NCI-H2081 treated with DMSO at 0.1 percent for 48 hours (cell line): ENCODE measurements around the gene MRNIP.

Experiments
- DNase-seq: peaks from one replicate; lab custom pipeline; 2025; lab: John Stamatoyannopoulos, UW

Gene MRNIP

GRCh38 chr5:179803651-179804554 lies 54.7 kb downstream of the MRNIP start:
- DNase-seq, result no peak

DNA sequence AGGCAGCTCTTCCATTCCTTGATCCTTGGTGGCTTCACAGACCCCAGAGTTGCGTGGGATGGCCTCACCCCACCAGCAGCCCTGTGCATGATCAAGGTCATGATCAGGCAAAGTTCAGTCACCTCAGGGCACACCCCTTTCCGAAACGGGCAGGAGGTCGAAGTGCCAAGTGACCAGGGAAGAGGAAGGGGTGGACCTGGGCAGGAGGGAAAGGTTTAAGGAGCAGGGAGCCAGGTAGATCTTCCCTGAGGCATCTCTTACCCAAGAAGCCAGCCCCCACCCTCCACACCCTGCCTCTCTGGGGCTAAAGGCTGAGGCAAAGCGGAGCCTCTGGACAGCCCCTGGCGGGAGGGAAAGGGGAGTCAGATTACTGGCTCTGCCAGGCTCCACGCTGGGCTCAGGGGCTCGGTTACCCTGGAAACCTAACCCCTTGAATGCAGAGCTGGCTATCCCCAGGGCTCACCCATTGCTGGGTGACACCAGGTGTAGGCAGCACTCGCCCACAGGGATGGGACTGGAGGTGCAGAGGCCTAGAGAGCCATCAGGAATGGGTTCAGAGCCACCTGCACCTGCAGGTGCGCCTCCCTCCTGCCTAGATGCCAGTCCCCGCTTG lies 55.6 kb downstream of the MRNIP start:
- peak; percentile 26 for DNase-seq

DNA sequence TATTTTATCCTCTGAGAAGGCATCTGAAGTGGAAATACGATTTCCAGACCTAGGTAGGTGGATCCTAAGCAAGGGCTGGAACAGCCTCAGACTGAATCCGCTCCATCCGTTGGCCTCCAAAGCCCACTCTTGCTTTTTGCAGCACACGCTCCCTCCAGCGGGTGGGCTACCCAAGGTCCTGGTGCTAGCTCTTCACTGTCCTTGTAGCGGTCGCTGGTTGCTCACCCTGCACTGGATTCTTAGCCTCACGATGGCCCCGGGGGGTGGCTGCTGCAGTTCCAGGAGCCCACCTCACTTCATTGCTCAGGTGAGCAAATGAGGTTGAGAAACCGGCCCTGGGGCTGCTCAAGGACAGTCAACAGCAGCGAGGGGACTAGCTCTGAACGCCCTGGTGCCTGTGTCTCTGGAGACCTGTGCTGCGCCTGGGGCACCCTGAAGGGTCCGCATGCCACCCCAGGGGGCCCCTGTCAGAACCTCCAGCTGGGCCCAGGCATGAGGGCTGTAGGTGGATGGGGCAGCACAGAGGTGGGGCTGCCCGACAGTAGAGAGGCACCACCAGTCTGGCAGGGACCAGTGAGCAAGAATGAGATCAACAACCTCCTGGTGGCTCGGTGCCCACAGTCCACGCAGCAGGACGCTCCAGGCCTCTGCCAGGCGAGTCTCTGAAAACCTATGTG lies 56.3 kb downstream of the MRNIP start:
- DNase-seq, result no peak

GRCh38 chr5:179801304-179802206 lies 57.1 kb downstream of the MRNIP start:
- DNase-seq, result no peak

DNA sequence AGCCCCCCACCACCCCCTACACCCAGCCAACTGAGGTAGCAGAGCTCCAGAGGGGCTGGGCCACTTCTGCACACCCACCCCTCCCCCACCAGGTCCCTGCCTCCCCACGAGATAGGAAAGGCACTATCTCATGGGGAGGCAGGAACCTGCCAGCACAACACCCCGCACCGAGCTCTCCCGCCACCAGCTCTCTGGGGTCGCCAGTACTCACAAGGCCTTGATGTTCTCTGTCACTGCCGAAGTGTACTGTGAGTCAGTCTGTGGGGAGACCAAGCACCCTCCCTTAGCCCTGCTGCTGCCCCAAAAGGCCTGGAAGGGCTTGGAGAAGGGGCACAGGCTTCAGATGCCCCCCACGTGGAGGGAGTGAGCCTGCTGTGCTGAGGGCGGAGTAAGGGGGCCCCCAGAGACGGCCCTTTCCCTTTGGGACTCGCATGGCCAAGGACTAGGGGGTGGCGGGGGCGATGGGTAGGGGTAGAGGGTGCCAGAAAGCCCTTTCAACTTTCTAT lies 57.9 kb downstream of the MRNIP start:
- DNase-seq, result no peak

DNA sequence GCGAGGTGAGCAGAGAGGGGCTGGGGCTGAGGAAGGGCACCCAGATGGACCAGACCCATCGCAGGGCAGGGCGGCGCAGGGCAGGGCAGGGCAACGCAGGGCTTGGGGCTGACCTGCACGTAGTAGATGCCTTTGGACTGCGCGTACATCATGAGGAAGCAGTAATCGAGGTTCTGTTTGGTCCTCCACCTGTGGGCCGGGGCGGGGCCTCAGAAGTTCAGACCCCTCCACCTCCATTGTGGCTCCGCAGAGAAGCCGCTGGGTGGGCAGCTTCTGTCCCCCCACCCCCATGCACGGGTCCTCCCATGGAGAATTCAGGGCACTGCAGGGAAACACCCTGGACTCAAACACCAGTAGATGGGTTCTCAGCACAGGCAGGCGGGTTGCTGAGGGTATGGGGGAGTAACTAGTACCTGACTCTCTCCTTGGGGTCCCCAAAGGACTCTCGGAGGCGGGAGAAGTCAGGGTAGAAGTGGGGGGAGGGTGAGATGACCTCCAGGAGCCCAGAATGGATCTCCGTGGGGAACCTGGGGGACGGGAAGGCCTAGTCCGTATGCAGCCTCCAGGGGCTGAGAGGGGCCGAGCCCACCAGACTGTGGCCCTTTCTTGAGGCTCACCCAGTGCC lies 58.4 kb downstream of the MRNIP start:
- DNase-seq, result no peak

DNA sequence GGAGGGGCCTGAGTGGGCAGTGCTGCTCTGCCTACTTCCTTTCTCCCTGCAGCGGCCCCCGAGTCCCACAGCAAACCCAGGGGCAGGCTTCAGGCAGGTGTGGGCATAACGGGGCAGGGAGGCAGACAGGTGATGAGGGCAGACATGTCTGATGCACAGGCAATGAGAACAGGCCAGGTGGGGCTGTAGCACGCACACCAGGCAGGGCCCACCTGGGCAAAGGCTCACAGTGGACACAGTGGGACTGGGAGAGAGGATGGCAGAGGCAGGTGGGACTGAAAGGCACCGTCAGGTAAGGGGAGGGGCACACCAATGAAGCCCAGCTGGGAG lies 59.0 kb downstream of the MRNIP start:
- DNase-seq, result no peak

- no peak for DNase-seq
These were observed 59.6 kb downstream of the MRNIP start for GRCh38 chr5:179798771-179799643.

- DNase-seq, result no peak
These were observed 60.4 kb downstream of the MRNIP start for GRCh38 chr5:179798144-179798770.

DNA sequence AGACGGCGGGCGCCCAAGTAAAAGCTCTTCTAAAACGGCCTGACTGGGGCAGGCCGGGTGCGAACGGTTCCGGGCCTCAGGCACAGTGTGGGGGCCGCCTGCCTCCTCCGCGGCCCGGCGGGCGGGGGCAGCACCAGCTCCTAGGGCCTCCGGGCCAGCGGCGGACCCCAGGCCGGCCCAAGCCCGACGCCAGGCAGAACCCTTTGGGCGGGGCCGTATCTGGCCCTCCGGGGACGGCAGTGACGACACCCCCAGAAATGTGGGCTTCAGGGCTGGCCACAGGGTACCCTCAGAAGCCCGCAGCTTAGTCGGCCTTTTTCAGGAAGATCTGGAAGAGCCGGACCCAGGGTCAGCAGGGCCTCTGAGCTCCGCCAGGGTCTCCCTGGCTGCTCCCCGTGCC lies 60.9 kb downstream of the MRNIP start:
- DNase-seq, result no peak

GRCh38 chr5:179796877-179797608 lies 61.6 kb downstream of the MRNIP start:
- no peak for DNase-seq

- no peak for DNase-seq
These were observed 62.5 kb downstream of the MRNIP start for GRCh38 chr5:179795863-179796833.

GRCh38 chr5:179795049-179795862 lies 63.4 kb downstream of the MRNIP start:
- no peak for DNase-seq

GRCh38 chr5:179794575-179794974 lies 64.0 kb downstream of the MRNIP start:
- DNase-seq, result no peak

DNA sequence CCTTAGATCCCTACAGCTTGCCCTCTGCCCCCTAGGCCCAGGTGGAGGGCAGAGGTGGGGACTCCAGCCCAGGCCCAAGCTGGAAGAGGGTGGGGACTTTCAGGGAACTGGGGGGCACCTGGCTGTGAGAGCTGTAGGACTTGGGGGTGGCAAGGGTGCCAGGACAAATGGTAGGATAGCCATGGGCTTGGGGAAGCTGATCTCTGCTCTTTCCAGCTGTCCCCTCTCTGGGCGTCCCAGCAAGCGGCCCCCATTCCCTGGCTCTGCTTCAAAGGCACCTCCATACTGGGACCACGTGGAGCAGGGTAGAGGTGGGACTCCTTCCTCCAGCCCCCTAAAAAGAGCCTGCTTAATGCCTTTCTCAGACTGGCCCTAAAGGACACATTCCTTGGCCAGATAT lies 64.4 kb downstream of the MRNIP start:
- DNase-seq, result no peak

GRCh38 chr5:179793468-179794139 lies 65.0 kb downstream of the MRNIP start, which contains the start of gene LTC4S:
TSS of gene LTC4S (plus strand) at chr5:179793986. CDS start at chr5:179794081, 95 bp downstream.
- DNase-seq, result no peak
